Activated CD4-positive, alpha-beta T cell treated with anti-CD3 and anti-CD28 coated beads for 24 hours (primary cell): ENCODE results near the gene MID1.

Experiments used
- DNase-seq, 2 donors: peaks; one replicate each; pipeline ENCODE4 v3.0.0-alpha.2; 2020; ENCODE audit warnings: low read depth in 2 of 2

MID1 gene

GRCh38 chrX:10531927-10532326 is 88.5 kb downstream of the MID1 start:
- DNase-seq: no peak

GRCh38 chrX:10529344-10529743 is 91.0 kb downstream of the MID1 start:
- DNase-seq: no peak

GRCh38 chrX:10526451-10526850 is 93.9 kb downstream of the MID1 start:
- DNase-seq: no peak

DNA sequence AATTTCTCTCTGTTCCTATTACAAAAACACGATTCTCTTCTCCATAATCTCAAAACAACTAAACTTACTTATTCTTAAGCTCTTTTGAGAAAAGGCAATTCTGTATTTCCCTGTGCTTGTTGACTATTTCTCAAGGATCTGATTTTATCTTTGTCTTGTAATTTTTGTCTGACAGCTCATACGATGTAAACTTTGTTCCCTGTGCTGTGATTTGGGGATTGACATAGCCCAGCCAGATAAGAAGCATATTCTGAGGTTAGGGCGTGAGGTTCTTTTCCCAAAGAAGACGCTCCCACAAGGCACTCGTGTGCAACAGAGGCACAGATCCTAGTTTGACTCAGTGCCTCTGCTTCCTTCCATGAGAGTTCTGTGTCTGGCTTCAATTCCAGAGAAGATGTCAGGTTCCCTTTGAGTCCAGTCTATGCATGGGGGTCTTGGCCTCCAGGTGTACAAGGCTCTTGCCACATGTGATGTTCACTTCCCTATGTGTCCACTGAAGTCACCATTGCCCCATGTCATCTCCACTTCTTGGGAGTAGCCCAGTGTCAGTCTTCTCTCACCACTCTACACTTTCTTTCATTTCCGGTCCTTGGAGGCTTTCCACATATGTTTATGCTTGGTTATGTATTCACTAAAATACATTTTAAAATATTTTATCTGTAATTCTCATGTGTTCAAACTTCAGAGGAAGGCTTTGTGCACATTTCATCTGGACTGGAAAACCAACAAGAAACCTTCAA is 94.8 kb downstream of the MID1 start:
- no peak for DNase-seq

DNA sequence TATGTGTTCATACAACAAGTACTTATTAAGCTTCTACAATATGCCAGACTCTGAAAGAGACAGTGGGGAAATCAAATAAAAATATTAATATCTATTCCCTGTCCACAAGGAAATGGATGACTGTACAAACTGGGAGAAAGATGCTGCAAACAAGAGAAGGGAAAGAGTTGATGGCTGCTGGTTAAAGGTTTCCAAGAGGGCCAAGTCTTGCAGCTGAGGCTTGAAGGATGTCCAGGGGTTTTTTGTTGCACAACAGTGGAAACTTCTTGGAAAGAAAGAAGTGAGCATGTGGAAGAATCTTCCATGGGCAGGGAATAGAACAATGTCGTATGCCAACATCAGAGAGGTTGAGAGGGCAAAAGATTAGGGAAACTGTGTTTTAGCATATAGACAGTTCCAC is 95.8 kb downstream of the MID1 start:
- DNase-seq: no peak

- no peak for DNase-seq
Measured at GRCh38 chrX:10519761-10520160, 100.6 kb downstream of the MID1 start.

DNA sequence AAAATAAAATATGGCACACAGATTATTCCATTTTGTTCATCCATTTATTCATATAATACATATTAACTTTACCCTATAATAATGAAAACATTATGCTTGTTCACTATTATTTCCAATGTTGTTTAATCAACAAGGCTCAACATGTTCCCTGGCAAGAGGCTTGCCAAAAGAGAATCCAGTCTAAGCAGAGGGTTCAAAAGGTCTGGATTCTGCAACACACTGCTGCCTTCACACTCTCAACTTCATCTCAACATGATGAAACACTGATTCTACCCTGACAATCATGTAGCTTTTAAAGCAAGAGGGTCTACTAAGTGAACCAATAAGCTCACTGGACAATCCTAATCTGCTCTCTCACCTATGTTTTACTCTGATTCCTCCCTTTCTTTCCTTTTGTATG is 101.1 kb downstream of the MID1 start:
- no peak for DNase-seq

GRCh38 chrX:10518073-10518472 is 102.3 kb downstream of the MID1 start:
- DNase-seq: no peak

- no peak for DNase-seq
Measured at GRCh38 chrX:10516781-10517322, 103.5 kb downstream of the MID1 start.

DNA sequence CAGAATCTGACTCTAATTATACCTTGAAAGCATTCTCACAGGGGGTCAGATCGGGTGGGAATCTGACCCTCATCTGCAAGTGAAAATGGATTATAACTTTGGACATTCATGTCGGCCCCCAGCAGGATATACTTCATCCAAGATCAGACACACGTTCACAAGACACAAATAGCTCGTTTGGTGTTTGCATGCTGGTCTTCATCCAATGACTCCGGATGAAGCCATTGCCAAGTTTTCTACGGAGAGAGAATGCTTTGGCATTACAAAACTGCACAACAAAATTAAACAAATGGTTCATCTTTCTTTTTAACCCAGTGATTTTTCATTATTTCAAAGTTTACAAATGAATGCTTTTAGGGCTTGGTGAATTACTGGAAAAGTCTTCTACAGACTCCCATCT is 105.5 kb downstream of the MID1 start:
- no peak for DNase-seq

GRCh38 chrX:10513974-10514373 is 106.4 kb downstream of the MID1 start:
- DNase-seq: no peak

GRCh38 chrX:10512741-10513140 is 107.6 kb downstream of the MID1 start:
- DNase-seq: no peak

- no peak for DNase-seq
Measured at GRCh38 chrX:10512258-10512657, 108.1 kb downstream of the MID1 start.

DNA sequence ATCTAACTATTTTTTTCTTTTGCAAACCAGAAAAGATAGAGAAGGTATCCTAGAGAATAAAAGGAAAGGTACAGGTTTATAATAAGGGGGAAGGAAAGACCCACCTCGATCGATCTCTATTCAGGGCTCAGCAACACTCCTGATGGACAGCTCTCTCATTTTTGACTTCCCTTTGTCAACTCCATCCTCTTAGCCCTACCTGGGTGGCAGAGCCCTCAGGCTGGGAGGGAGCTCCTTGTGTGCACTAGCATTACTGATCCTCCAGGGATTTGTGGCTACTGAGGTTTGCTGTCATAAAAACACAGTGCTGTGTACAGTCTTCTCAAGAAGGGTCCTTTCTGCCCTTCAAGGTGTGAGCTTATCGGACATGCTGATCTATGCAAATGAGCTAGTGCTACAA is 111.0 kb downstream of the MID1 start:
- no peak for DNase-seq

GRCh38 chrX:10508891-10509290 is 111.5 kb downstream of the MID1 start:
- no peak for DNase-seq

DNA sequence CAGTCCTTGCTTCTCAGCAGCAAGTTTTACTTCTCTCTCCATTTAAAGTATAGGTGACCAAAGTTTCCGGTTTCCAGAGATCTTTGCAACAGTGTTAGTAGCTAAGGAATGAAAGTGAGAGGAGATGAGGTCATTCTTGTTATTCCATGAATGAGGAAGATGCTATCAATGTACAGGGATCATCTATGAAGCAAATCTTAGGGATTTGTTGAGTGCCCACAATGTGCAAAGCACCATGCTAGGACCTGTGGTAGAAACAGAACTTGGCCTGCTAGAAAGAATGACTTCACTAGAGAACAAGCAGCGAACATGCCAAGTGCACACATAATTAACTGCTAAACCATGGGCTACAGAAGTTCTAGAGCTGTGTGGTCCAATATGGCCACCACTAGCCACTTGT is 112.5 kb downstream of the MID1 start:
- DNase-seq: no peak

DNA sequence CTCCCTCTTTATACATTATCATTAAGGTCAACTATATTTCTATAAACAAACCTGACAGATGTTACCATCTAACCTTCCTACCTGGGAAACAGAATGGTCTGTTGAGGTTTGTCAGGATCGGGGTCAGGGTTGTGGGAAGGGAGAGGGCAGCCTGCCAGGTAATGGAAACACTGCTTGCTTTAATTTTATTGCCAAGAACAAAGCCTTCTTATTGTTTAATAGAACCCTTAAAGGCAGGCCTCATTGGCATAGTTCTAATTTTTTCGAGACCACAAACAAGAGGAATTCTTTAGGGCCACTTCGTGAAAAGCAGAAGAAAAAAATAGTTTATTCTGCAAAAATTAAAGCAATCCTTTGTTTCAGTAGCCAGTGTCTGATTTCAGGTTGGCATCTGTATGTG is 113.2 kb downstream of the MID1 start:
- no peak for DNase-seq

GRCh38 chrX:10506781-10507180 is 113.6 kb downstream of the MID1 start:
- no peak for DNase-seq

- no peak for DNase-seq
Measured at GRCh38 chrX:10505726-10506125, 114.7 kb downstream of the MID1 start.

DNA sequence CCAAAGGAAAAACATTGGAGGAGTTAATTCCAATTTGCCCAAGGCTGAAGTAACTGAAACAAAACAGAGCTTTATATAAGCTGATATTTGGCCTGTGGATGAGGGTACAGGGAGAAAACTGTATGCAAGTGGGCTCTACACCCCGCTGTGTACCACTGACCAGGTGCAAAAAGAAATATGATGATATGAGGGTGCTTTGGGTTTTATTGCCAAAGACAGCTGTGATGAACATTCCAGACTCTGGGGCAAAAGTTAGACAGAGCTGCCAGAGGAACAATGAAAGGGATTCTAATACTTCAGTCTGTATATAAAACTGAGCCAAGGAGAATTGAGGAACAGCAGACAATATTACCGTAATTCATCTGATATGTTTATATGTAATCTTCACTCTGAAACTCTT is 117.4 kb downstream of the MID1 start:
- no peak for DNase-seq

DNA sequence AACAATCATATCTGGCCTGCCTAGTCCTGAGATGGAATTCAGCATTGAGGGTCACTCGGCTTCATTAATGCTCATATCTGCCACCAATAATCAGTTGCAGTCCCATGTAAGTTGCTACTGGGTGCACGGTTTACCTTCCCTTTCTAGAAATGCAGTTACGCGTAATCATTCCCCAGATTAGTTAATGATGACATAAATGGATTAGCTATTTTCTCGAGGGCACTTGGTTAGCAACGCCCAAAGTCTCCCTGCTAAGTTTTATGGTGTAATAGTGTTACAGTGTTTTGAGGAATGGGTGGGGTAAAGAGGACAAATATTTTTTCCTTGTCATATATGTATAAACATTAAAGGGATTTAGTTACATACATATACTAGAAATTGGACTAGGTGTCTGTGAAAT is 118.8 kb downstream of the MID1 start:
- no peak for DNase-seq

GRCh38 chrX:10496345-10496965 is 123.9 kb downstream of the MID1 start:
- DNase-seq: no peak

GRCh38 chrX:10495677-10496076 is 124.7 kb downstream of the MID1 start:
- DNase-seq: no peak

DNA sequence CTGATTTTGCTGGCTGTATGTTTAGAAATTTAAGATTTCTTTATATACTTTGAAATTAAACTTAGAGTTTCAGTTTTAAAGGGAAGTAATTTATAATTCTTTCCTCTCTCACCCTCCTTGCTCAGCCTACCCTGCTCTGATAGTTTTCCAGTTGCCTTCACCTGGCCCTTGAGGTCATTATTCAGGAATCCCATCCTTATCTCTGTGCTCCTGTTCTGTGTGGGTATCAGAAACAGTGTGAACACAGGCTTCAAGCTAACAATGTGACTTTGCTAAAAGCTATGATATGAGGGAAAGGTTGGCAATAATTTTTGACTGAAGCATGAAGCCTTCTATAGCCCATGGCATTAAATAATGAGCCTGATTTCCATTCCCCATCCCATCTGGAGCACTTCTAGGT is 128.1 kb downstream of the MID1 start:
- DNase-seq: no peak
